ENCODE results near the gene FBXO10. TPM values are rescaled to one million over a fixed set of nuclear protein-coding genes. Genes with fewer than 3 reads are reported as not detected.

Gene FBXO10
- total RNA-seq, 3 donors from 2014 or later, result 5.1 to 6.9 (median 5.9) TPM

DNA sequence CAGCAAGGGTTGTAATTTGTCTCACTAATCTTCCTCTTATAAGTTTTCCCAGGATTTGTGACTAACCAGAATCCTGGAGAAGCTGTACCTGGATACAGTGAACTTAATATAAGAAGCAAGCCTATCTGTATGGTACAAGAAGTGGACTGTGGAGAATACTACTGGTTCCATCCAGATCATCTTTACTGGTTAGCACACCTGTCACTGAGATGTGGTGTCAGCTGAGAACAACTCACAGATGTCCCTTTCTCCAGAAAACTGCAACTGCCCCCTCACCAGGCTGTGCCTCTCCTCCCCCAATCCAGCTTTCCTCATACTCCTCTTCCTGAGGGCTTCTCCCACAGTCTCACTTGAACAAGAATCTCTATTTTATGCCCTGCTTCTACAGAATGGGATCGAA, 4.9 kb downstream of the FBXO10 start:
- Histone ChIP-seq H3K27ac (no peak overlapping the region), H3K4me3 (no peak overlapping the region), H3K27me3 (no peaks in the 10 kb centered on the region), H3K9me3 (no peaks in the 10 kb centered on the region), H3K4me1 (peaks cover 0 to 3% of the 10 kb centered on the region in 2 donors), H3K36me3 (no peaks in the 10 kb centered on the region)
- no peak for DNase-seq (ENCODE audit: low spot score in 2 of 2)
- intact Hi-C loops (cut with DNase I; ENCODE audit: low total_unique reads), result no loop called here
- TF ChIP-seq, protein P1, sequence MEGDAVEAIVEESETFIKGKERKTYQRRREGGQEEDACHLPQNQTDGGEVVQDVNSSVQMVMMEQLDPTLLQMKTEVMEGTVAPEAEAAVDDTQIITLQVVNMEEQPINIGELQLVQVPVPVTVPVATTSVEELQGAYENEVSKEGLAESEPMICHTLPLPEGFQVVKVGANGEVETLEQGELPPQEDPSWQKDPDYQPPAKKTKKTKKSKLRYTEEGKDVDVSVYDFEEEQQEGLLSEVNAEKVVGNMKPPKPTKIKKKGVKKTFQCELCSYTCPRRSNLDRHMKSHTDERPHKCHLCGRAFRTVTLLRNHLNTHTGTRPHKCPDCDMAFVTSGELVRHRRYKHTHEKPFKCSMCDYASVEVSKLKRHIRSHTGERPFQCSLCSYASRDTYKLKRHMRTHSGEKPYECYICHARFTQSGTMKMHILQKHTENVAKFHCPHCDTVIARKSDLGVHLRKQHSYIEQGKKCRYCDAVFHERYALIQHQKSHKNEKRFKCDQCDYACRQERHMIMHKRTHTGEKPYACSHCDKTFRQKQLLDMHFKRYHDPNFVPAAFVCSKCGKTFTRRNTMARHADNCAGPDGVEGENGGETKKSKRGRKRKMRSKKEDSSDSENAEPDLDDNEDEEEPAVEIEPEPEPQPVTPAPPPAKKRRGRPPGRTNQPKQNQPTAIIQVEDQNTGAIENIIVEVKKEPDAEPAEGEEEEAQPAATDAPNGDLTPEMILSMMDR (IDR thresholded peaks at IDR 0.05), result no peak
- TF ChIP-seq POLR2A (IDR thresholded peaks at IDR 0.05) (no peak), POLR2AphosphoS5 (IDR thresholded peaks at IDR 0.05) (no peak)

DNA sequence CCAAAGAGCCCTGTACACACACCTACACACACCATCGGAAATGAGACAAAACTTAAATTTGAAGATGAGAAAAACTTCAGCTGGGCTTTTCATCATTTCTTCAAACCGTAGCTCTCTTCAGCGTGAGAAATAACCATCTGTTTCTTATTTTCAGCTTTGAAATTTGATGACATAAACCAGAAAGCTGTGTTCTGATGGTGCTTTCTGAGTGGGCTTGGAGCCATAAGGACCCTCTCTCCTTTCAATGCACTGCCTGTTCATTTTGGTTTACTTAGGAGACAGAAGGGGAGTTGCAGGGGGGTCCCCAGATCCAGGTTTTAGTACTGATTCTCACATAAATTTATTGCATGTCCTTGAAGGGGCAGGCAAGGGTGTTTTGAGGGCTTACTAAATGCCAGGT, 9.5 kb downstream of the FBXO10 start:
- Histone ChIP-seq H3K4me1 (no peaks in the 10 kb centered on the region), H3K27ac (no peak overlapping the region), H3K4me3 (no peak overlapping the region), H3K36me3 (no peaks in the 10 kb centered on the region), H3K9me3 (no peaks in the 10 kb centered on the region), H3K27me3 (no peaks in the 10 kb centered on the region)
- no peak for TF ChIP-seq POLR2A (IDR thresholded peaks at IDR 0.05)
- TF ChIP-seq POLR2AphosphoS5 (IDR thresholded peaks at IDR 0.05), result no peak
- TF ChIP-seq, protein P1 (IDR thresholded peaks at IDR 0.05), result no peak
- DNase-seq (ENCODE audit: low spot score in 2 of 2), result no peak
- intact Hi-C loops (cut with DNase I; ENCODE audit: low total_unique reads), result no loop called here

DNA sequence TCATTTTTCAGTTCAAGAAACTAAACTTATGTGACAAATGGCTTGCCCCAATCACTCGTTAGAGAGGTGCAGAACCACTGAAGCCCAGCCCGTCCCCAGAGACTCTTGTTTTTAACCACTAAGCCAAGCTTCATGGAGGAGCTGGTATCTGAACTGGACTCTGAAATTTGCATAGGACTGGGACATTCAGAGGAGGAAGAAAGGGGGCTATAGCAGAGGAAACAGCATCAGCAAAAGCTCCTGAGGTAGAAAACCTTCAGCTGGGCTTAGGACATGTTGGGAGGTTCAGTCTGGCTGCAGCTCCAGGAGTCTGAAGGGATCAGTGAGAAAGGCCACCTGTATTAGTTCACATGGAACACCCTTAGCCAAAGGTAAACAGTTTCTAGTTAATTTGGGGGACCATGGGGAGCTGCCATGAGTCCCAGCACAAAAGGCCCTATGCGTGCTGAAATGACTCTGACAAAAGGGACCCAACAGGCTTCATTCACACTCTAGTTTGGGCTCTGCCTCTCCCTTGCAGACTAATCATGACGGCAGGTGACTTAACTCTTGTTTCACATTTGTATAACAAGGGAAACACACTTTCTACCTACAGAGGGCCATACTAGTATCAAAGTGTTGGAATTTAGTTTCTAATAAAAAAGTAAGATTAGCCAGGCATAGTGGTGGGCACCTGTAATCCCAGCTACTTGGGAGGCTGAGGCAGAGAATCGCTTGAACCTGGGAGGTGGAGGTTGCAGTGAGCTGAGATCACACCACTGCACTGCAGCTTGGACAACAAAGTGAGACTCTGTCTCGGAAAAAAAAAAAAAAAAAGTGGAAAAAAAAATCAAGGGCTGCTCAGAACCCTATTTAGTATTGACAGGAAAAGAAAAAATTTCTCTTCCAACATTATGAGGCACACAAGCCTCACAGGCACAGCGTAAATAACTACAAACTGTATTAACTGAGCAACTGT, 10.2 kb downstream of the FBXO10 start:
- Histone ChIP-seq H3K4me3 (no peak overlapping the region), H3K27ac (no peak overlapping the region), H3K4me1 (no peaks in the 10 kb centered on the region), H3K36me3 (no peaks in the 10 kb centered on the region), H3K27me3 (no peaks in the 10 kb centered on the region), H3K9me3 (no peaks in the 10 kb centered on the region)
- intact Hi-C loops (cut with DNase I; ENCODE audit: low total_unique reads), result no loop called here
- DNase-seq (ENCODE audit: low spot score in 2 of 2), result no peak
- TF ChIP-seq, protein P1 (IDR thresholded peaks at IDR 0.05), result no peak
- TF ChIP-seq POLR2AphosphoS5 (IDR thresholded peaks at IDR 0.05), result no peak
- TF ChIP-seq POLR2A (IDR thresholded peaks at IDR 0.05), result no peak

DNA sequence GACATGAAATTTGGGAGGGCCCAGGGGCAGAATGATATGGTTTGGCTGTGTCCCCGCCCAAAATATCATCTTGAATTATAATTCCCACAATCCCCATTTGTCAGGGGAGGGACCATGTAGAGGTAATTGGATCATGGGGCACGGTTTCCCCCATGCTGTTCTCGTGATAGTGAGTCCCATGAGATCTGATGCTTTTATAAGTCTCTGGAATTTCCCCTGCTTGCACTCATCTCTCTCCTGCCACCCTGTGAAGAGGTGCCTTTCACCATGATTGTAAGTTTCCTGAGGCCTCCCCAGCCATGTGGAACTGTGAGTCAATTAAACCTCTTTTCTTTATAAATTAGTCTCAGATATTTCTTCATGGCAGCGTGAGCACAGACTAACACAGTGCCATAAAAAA, 11.3 kb downstream of the FBXO10 start:
- intact Hi-C loops (cut with DNase I; ENCODE audit: low total_unique reads), result no loop called here
- no peaks in the 10 kb centered on the region for H3K27me3 ChIP-seq
- H3K27ac ChIP-seq, result no peak overlapping the region
- no peaks in the 10 kb centered on the region for H3K4me1 ChIP-seq
- H3K4me3 ChIP-seq, result no peak overlapping the region
- no peak for TF ChIP-seq POLR2AphosphoS5 (IDR thresholded peaks at IDR 0.05)
- TF ChIP-seq POLR2A (IDR thresholded peaks at IDR 0.05), result no peak
- TF ChIP-seq, protein P1 (IDR thresholded peaks at IDR 0.05), result no peak
- DNase-seq (ENCODE audit: low spot score in 2 of 2), result no peak
- no peaks in the 10 kb centered on the region for H3K36me3 ChIP-seq
- H3K9me3 ChIP-seq, result no peaks in the 10 kb centered on the region

DNA sequence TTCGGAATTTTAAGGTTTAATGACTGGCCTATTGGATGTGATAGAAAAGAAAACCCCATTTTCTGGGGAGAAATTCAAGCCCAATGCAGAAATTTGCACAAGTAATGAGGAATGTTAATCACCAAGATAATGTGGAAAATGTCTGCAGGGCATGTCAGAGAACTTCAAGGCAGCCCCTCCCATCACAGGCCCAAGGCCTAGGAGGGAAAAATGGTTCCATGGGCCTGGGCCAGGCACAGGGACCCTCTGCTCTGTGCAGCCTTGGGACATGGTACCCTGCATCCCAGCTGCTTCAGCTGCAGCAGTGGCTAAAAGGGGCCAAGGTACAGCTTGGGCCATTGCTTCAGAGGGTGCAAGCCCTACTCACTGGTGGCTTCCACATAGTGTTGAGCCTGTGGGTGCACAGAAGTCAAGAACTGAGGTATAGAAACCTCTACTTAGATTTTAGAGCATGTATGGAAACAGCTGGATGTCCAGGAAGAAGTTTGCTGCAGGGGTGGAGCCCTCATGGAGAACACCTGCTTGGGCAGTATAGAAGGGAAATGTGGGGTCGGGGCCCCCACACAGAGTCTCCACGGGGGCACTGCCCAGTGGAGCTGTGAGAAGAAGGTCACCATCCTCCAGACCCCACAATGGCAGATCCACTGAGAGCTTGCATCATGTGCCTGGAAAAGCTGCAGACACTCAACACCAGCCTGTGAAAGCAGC, 12.2 kb downstream of the FBXO10 start:
- DNase-seq (ENCODE audit: low spot score in 2 of 2), result no peak
- intact Hi-C loops (cut with DNase I; ENCODE audit: low total_unique reads), result no loop called here
- no peaks in the 10 kb centered on the region for H3K27me3 ChIP-seq
- TF ChIP-seq POLR2AphosphoS5 (IDR thresholded peaks at IDR 0.05) (no peak), POLR2A (IDR thresholded peaks at IDR 0.05) (no peak)
- TF ChIP-seq, protein P1 (IDR thresholded peaks at IDR 0.05), result no peak
- no peaks in the 10 kb centered on the region for H3K36me3 ChIP-seq
- no peaks in the 10 kb centered on the region for H3K9me3 ChIP-seq
- H3K4me3 ChIP-seq, result no peak overlapping the region
- H3K27ac ChIP-seq, result no peak overlapping the region
- H3K4me1 ChIP-seq, result no peaks in the 10 kb centered on the region

Measured in breast epithelium (tissue), 4 donors.